HG03066 (cell line): ENCODE data around the gene BOC.

Experiments used
- ATAC-seq: cut with Tn5 transposase; IDR thresholded peaks from one replicate; pipeline ENCODE4 v1.9.1; 2021; ENCODE audit warnings: low read depth; ENCODE audit not compliant: unreplicated experiment

The BOC gene

DNA sequence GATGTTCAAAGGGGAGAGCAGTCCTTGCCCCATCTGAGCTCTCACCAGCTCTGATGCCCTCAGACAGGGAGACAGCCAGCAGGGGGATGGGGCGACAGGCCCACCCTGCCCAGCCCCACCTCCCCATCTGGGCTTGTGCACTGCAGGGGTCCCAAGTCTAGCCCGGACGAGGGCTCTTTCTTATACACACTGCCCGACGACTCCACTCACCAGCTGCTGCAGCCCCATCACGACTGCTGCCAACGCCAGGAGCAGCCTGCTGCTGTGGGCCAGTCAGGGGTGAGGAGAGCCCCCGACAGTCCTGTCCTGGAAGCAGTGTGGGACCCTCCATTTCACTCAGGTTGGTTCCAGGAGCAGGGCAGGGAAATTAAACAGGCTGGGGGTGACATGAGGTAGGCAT is 73.9 kb downstream of the BOC start:
- ATAC-seq = no peak

DNA sequence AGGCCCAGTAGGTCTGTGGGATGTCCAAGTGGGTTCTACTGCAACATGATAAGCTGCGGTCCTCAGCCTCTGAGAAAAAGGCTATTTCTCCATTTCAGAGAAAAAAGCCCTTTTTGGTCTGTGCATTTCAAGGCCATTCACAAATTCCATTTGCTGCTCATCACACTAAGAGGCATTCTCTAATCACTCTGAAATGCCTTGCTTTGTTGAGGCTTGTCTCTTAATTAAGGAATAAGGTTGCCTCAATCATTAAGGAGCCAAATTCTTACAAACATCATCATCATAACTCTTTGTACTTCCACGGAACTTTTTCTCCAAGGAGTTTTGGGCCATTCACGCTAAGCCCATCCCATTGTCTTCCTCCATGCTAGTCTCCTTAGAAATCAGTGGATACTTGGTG is 74.4 kb downstream of the BOC start:
- no peak for ATAC-seq

DNA sequence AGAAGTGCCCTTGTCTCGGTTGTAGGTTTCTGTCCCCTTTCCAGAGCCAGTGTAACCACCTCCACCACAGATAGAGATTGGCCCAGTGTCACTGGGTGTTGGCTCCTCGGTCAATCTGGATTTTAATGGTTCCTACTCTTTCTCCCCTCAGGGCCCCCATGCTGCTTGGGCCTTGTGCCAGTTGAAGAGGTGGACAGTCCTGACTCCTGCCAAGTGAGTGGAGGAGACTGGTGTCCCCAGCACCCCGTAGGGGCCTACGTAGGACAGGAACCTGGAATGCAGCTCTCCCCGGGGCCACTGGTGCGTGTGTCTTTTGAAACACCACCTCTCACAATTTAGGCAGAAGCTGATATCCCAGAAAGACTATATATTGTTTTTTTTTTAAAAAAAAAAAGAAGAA is 75.2 kb downstream of the BOC start:
- no peak for ATAC-seq

DNA sequence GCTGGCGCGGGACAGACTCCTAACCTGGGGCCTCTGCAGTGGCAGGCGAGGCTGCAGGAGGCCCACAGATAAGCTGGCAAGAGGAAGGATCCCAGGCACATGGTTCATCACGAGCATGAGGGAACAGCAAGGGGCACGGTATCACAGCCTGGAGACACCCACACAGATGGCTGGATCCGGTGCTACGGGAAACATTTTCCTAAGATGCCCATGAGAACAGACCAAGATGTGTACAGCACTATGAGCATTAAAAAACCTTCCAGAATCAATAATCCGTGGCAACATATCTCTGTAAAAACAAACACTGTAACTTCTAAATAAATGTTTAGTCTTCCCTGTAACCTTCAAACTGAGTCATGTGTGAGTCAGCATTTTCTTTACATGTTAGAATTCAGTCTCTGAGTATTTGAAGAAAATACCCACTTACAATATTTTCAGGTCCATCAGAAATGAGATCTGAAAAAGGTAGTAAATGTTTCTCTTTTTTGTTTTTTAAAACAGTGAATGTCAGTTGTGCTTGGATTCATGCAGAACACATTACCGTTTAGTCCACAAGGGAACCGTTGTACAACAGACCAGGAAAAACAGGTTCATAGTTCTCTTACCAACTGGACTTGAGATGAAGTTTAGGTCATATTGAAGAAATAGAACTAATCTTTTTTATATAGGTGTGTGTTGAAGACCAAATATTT is 75.9 kb downstream of the BOC start:
- ATAC-seq = no peak

DNA sequence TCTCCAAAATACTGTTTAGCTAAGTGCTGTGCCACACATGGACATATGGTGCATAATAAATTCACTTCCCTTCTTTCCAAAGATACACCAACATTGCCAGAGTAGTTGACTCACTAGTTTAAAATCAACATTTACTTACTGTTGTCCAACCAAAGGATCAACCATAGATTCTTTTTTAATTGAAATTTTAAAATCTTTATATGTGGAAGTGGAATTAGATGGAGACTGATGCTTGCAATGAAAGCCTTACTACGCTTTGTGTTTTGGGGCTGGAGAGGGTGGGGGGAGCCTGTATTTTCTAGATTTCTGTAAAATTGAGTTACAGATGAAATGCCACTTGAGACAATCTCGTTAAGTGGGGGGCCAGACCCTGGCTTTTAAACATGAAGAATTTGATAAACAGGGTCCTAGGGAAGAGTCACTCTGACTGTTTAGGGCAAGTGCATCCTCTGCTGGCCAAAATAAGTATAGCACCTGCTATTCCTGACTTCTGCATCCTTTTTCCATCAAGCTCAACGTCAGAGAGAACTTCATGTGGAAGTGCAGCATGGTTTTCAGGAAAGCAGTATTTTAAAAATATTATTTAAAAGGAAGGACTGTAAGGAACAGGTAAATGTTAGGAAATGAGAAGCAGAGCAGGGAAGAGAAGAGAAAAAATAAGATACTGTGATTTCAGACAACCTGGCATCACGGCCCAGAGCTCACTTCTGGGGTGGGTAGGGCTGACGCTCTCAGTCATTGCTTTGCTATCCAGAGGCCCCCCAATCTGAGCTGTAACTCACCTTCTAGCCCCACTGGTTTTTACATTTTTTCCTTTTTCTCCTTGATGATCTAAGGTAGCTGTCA is 76.7 kb downstream of the BOC start:
- no peak for ATAC-seq

DNA sequence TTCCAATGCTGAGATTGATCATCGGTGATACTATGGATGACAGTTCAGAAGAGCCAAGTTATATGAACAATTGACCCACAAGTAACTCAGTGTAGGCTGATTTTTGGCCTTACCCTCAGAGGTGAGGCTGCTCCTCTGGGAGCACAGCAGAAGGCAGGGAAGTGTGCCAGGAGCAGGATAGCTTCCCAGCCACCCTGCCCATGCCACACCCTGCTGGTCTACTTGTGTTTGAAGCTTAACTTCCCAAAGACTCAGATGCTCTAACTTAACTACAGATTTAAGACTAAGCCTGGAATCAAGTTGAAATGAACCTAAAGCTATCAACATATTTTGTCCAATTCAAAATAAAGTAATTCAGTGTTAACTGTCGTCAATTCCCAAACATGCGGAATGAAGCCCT is 77.5 kb downstream of the BOC start:
- no peak for ATAC-seq

DNA sequence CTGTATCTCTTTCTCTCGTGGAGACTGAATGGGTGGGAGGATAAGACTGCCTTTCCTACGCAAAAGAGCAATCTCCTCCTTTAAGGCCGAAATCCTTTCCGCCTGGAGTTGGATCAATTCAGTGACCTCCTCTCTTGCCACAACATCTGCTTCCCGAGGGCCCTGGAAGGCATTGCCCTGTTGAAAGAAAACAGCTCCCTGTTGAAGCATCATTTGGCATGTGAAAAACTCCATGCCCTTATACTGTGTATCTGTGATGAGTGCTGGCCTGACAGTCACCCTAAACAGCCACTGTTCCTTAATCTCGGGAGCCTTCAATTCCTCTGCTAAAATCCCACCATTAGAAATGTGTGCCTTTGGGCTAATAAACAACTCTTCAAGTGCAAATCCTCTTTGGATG is 80.2 kb downstream of the BOC start:
- ATAC-seq = no peak

DNA sequence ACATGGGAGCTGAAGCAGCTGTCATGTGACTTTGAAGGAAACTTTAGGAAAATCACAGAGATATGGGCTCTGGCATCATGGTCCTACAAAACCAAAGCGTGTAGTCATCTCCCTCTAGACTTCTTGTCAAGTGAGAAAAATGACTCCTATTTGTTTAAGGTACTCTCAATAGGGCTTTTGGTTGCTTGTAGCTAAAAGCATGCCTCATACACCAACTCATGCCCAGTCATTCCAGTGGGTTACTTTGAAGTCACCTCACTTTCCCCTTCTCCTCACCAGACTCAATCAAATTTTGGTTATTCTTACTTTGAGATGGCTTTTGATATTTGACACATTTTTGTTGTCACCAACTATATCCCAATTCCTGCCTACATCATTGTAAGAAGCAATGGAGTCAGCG is 81.6 kb downstream of the BOC start:
- no peak for ATAC-seq

DNA sequence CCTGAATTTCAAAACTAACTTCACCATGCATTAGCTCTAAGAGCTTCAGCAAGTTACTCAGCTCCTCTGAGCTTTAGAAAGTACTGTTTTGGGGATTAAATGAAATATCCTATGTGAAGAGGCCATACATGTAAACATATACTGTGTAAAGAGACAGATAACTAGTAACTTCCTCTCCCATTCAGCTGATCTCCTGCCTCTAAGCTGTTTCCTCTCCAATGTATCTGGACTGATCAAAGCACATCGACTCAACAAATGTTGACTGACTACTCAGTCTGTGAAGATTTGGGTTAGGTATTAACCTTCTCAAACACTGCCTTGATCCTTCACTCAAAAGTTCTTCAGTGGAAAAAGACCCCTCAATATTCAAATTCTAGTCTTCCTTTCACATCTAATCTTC is 82.0 kb downstream of the BOC start:
- no peak for ATAC-seq

DNA sequence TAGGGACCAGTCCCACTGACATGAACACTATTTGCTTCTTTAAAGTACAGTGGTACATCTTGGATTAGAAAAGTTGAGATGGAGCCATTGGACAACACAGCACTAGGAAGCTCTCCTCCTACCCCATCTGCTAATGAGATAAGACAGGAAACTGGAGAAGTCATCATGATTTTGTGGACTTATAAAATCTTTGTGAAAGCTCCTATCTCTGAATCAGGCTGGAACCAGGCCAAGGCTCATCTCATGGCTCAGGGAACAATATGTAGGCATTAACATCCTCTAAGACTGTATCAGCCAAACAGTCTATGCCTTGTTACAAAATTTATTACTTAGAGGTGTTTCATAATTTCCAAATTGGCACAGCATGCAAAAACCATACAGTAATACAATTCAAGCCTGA is 84.1 kb downstream of the BOC start:
- ATAC-seq = no peak

DNA sequence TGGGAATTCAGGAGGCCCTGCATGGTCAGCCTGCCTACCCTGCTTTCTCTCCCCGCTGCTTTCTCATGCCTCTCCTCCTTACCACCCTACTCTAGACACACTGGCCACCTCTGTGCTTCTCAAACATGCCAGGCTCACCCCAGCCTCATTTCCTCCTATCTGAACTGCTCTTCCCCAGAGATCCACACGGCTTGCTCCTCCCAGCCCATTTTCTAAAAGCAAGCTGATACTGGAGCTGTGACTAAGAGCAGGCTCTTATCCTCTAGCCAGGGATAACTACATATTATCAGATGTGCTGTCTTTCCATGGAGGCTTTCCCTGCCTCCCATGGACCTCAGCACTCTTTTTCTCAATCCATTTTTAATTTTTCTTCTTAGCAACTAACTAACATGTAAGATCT is 85.9 kb downstream of the BOC start:
- ATAC-seq = no peak

DNA sequence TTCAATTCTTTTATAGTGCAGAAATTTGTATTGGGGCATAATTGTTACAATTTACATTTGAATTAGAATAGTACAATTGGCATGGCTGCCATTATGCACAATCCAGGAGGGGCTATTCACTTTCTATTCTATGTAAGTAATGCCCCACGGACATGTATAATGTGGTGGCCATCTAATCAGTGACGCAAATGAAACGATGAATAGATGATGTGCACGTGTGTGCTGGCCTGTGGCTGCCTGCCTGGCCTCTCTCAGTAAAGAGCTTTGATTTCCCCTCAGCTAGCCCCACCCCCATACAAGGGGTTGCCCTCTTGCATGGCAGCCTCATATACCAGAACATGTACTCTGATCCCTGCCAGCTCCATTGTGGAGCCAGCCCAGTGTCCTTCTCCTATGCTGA is 86.5 kb downstream of the BOC start:
- ATAC-seq = no peak

DNA sequence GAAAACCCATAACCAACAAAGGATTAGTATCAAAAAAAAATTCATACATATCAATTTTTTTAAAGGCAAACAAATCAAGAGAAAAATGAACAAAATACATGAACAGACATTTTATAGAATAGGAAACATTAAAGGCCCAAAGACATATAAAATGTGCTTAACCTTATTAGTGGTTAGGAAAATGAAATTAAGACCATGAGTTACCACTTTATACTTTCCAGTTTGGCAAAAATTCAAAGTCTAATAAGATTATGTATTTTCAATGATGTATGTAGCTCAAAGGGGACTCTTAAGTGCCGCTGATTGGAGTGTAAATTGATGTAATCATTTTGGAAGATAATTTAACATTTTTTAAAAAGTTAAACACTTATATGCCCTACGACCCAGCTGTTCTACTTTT is 89.2 kb downstream of the BOC start:
- ATAC-seq = no peak

DNA sequence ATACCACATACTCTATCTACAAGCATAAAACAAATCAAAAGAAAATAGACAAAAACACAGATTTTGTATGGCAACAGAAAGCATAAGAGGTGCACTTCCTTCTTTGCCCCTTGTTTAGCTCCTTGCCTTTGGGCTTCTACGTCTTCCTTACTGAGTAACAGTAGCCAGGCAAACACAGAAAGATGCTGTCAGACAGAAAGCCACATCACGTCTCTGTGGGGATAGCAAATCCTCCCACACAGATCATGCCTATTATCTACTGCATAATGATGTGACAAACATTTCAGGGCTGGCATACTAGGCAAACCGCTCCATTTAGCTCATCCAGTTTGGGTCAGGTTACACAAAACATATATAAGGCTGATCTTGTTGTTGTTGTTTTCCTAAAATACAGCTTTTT is 92.7 kb downstream of the BOC start:
- no peak for ATAC-seq

DNA sequence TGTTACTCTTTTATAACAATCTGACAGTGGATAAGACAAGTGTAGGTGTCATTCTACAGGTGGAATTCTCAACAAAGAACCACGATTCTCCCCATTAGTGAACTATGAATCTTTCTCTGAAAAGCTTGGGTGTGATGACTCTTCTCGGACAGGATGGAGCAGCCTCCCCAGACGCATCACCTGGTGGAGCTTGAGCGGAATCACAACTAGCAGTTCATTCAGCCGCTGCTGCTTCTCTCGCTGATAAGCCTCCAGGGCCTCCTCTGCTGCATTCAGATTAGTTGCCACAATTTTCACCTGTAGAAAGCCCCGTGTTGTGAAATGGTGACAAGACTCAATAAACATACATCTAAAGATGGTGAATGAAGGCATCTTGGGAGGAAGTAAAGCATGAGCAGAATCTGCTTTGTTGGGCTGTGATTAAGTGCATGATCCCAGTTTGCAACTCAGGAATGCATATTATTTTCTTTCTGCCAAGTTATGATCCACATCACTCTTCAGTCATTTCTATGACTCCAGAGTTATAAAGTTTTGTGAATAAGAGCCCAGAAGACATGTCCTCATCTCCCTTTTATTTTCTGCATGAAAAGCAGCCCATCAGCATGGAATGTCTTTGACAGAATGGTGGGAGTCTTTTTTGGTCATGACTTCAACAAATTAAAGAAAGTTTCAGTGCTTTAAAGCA is 93.6 kb downstream of the BOC start:
- ATAC-seq = no peak

DNA sequence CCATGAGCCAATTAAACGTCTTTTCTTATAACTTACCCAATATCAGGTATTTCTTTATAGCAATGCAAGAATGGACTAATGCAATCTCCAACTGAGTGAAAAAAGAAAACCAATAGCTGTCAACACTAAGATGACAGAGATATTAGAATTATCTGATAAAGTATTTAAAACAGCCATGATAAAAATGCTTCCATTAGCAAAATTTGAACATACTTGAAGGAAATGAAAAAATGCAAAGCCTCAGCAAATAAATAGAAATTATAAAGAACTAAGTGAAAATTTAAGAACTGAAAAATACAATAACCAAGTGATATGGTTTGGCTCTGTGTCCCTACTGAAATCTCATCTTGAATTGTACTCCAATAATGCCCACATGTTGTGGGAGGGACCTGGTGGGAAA is 99.6 kb downstream of the BOC start:
- ATAC-seq = no peak

DNA sequence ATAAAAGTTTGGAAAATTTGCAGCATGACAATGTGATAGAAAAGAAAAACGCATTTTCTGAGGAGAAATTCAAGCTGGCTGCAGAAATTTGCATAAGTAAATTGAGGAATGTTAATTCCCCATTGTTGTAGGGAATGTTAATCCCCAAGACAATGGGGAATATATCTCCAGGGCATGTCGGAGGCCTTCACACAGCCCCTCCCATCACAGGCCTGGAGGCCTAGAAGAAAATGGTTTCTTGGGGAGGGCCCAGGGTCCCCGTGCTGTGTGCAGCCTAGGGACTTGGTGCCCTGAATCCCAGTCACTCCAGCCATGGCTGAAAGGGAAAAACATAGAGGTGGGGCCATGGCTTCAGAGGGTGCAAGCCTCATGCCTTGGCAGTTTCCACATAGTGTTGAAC is 101.1 kb downstream of the BOC start:
- ATAC-seq = no peak

DNA sequence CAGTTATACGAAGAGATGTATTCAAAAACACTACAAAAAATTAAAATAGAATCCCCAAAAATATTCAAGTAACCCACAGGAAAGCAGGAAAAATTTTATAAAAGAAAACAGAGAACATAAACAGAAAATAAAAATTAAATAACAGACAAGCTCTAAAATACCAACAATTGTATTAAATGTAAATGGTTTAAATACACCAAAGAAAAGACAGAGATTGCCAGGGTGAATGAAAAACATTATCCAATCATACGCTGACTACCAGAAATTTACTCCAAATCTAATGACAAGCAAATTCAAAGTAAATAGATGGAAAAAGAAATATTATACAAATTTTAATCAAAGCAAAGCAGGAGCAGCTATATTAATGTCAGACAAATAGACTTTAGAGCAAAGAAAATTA is 103.6 kb downstream of the BOC start:
- no peak for ATAC-seq

DNA sequence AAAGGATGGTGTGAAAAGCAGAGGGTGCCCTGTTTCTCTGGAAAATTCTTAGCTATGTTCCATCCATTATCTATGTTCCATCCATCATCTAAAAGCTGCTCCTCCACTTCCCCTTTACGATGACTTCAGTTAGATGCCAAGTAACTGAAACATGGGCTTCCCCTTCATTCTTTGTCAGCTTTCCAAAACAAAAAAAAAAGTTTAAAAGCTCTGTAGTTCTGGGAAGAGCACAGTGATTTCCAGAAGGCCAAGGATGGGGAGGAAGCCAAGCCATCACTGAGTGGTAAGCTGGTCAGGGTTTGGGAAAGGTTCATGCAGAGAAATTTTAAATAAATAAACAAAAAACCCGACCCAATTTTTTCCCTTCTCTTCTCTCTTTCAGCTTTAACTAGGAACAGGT is 118.4 kb downstream of the BOC start:
- no peak for ATAC-seq

DNA sequence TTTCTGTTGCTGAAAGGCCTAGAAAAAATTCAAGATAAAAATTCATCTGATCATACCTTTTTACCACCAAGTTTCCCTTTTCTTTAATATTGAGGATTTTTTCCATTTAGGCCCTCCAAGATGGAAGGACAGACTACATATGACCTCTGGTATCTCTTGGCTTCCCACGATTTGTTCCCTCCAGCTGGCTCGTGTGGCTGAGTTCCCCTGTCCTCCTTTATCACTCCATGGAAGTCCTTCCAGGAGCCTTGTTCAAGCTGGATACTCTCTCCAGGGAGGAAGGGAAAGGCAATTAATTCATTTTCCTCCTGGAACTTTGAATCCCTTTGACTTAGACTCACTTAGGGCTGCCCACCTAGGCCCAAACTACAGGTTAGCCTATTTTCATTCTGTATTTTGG is 119.4 kb downstream of the BOC start:
- ATAC-seq = no peak

DNA sequence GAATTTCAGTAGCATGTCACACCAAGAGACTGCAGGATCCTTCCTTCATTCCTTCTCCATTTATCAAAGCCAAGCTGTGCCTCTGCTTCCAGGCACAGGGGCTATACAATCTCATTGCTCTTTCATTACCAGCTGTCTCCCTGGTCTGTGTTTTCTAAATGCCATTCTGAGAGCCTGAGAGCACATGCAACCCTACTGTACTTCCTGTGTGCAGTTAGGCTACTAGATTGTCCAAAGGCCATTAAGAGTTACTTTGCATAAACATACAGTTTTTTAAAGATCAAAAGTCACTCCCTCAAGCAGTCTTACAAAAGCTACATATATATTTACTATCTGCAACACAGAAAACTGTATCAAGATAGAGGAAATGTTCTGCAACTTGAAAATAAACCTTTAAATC is 119.8 kb downstream of the BOC start:
- no peak for ATAC-seq
